ENCODE measurements around the gene ZNF518B.

Gene ZNF518B, protein sequence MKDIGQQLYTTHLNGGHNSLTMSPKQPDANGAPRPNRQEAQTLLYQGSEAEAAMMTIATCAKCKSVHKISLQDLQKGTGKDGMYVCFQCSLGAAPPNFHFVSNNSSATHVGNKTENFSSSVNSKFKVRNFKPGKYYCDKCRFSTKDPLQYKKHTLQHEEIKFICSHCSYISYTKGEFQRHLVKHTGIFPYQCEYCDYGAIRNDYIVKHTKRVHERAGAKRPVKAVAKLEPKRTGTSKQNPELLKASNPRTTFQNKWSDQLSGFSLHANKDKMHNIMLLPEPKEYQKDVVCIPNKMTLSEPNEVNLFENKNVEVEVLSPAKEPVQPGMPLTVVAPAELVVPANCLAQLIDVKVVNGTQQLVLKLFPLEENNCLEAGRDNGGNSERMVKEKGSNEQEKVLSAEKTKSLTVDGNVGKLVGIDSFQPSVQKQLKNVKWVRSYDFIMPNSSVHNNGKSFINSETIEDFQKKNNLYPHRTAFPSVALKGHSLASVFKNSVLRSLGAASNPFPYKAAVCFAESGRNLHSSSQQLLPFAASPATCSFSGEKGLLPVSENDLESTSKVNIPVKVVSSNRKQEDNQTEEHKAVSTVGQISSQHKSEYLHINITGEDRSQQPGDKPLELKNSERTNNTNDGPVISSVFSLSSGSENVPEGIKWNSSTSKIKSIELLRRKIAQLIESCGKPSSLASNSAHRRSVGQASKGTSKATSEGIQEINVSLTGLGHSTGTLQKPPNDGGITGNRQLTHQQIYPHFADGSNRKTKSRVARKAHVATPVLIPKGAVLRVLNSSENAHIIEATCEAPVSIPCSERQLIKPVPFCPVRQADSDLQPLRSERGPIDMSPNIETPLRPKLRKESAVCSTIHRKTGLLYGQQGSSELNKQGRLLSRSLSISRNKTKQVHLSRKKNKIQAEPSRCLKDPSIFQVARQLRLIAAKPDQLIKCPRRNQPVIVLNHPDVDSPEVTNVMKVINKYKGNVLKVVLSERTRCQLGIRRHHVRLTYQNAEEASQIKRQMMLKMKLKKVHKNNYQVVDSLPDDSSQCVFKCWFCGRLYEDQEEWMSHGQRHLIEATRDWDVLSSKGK

DNA sequence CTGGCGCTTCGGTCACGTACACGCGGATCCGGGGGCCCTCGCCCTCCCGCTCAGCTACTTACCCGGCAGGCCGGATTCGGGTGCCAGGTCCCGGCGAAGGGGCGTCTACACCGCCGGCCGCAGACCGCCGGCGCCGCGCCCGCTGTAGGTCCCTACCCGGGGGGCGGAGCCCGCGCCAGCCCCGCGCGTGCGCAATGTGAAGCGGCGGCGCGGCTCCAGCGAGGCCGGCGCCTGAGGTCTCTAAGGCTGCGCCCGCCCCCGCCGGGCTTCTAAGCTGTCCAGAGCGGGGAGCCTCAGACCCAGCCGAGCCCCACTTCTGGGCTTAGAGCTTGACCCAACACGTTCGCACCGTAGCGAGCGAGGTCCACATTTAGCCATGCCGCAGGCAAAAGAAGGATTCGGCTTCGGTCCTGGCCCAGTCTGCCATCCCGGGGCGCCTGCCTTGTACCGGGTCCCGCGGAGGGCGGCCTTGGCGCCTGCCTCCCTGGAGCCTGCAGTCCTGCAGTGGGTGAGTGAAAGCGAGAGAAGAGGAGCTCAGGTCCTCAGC, at the start of gene ZNF518B:
Gene ZNF518B, minus strand, starts transcription at position 172 of the 547 bp plus-strand sequence. CDS start 11,098 bp downstream, outside the sequence.
- ChIA-PET CTCF (interaction anchor here (0.9 to 1.9 kb wide), 2 partner anchors 12 to 142 kb away, joined by 3 to 5 read pairs; no protein-coding TSS in a partner anchor), POLR2A (interaction anchor here (1.1 kb wide), 1 partner anchor 340 kb away, joined by 6 read pairs; no protein-coding TSS in a partner anchor)
- peak; percentile 92 for DNase-seq (ENCODE audit: extremely low spot score)
- TF ChIP-seq CTCF (IDR thresholded peaks at IDR 0.05; ENCODE audit: control extremely low read depth, extremely low read depth, low read depth, missing control alignments) = no peak

GRCh38 chr4:10506077-10506476, 48.9 kb upstream of the ZNF518B start:
- DNase-seq (ENCODE audit: extremely low spot score) = no peak
- POLR2A ChIA-PET = no interaction called here
- CTCF ChIA-PET = no interaction called here
- TF ChIP-seq CTCF (IDR thresholded peaks at IDR 0.05; ENCODE audit: control extremely low read depth, extremely low read depth, low read depth, missing control alignments) = no peak

GRCh38 chr4:10504570-10505179, 47.4 kb upstream of the ZNF518B start:
- CTCF ChIA-PET = no interaction called here
- DNase-seq (ENCODE audit: extremely low spot score) = no peak
- TF ChIP-seq CTCF (IDR thresholded peaks at IDR 0.05; ENCODE audit: control extremely low read depth, extremely low read depth, low read depth, missing control alignments) = no peak
- POLR2A ChIA-PET = no interaction called here

DNA sequence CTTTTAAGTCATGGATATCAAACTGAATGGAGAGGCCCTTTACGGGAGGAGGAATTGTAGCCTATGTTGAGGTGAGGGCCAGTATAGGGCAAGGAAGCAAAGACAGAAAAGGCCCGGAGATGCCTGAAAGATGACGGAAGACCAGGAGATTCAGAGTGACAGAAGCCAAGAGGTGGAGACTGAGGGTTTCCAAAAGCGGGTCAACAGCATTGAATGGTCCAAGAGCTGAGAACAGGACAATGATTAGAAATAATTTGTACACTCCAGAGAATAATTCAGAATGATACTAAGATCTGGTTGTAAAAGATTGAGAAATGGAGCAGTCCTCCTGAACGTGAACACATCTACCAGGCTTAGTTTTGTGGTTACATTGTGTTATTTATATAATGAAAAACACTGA, 45.5 kb upstream of the ZNF518B start:
- no peak for DNase-seq (ENCODE audit: extremely low spot score)
- CTCF ChIA-PET = interaction anchor here (1.4 to 1.7 kb wide), 2 partner anchors 14 to 20 kb away, joined by 3 to 4 read pairs; no protein-coding TSS in a partner anchor
- no peak for TF ChIP-seq CTCF (IDR thresholded peaks at IDR 0.05; ENCODE audit: control extremely low read depth, extremely low read depth, low read depth, missing control alignments)
- POLR2A ChIA-PET = no interaction called here

DNA sequence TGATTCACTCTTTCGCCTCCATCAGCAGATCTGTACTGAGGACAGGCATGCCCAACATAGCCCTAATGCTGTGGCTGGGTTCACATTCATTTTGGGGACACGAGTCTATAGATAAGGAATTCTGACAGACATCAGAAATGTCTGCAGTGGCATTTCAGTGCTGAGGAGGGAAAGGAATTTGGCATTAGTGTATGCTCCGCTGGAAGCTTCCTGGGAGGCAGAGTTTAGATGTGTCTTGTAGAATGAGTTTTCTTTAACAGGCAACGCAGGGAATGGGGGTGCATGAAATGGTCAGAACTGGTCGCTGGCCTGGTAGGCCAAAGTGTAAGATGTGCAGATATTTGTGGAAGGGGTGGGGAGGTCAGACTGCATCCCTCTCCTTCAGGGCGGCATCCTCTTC, 43.5 kb upstream of the ZNF518B start:
- no peak for TF ChIP-seq CTCF (IDR thresholded peaks at IDR 0.05; ENCODE audit: control extremely low read depth, extremely low read depth, low read depth, missing control alignments)
- CTCF ChIA-PET = no interaction called here
- POLR2A ChIA-PET = no interaction called here
- DNase-seq (ENCODE audit: extremely low spot score) = no peak

All from GM10248 (cell line).